VCaP (cell line): Measurements from ENCODE around the gene MTTP.

ENCODE experiments used
- H3K27ac ChIP-seq: fragments of 450-650 bp; 2 replicates; pipeline ENCODE4 v1.5.1; 2017
- TF ChIP-seq, protein P1 (sequence below): fragments of 450-650 bp; conservative IDR thresholded peaks from 2 replicates; pipeline ENCODE4 v1.5.1; 2017; ENCODE audit warnings: mild to moderate bottlenecking, moderate library complexity

The MTTP gene

GRCh38 chr4:99655308-99656081, 80.9 kb downstream of the MTTP start:
- H3K27ac ChIP-seq: no peak overlapping the region
- TF ChIP-seq, protein P1, sequence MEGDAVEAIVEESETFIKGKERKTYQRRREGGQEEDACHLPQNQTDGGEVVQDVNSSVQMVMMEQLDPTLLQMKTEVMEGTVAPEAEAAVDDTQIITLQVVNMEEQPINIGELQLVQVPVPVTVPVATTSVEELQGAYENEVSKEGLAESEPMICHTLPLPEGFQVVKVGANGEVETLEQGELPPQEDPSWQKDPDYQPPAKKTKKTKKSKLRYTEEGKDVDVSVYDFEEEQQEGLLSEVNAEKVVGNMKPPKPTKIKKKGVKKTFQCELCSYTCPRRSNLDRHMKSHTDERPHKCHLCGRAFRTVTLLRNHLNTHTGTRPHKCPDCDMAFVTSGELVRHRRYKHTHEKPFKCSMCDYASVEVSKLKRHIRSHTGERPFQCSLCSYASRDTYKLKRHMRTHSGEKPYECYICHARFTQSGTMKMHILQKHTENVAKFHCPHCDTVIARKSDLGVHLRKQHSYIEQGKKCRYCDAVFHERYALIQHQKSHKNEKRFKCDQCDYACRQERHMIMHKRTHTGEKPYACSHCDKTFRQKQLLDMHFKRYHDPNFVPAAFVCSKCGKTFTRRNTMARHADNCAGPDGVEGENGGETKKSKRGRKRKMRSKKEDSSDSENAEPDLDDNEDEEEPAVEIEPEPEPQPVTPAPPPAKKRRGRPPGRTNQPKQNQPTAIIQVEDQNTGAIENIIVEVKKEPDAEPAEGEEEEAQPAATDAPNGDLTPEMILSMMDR: no peak

DNA sequence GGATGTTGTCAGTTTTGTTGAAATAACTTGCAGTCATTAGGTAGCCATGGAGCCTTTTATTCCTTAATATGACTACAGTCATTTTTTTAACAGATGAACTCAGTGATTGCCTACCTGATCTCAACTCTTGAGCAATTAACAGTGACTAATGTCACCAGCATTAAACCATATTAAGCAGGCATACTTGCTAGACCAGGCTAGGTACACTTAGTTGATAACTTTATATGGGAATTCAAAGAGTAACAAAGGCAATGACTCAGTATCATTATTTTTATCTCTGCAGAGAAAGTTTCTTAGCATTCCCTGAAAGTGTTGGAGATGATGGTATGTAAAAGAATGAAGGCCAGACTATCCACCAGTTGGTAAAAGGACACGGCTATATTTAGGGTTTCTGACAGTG, 83.2 kb downstream of the MTTP start, which contains the start of gene C4orf54:
Gene C4orf54 (minus strand): TSS at position 31 of the 400 bp plus-strand sequence. CDS start 3,180 bp downstream, outside the sequence.
- TF ChIP-seq, protein P1: no peak

DNA sequence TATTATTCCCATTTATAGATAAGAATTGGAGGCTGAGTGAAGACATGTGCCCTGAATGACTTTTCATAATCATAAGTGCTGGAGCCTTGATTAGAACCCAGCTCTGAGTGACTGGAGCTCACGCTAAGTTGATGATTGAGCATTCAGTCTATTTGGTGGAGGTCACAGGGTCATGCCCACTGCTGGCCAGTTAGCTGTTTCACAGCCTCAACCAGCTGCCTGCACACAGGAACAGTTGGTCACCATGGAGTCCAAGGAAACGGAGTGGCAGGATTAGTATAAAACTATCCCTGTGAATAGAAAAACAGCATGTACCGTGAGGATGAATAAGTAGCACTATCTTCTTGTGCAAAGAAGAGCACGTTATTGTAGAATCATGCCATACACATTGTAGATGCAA, 84.0 kb downstream of the MTTP start:
- no peak overlapping the region for H3K27ac ChIP-seq
- TF ChIP-seq, protein P1: no peak

More for the DNA sequence above, 83.2 kb downstream of the MTTP start, which contains the start of gene C4orf54:
- no peak within 1 kb of the TSS for H3K27ac ChIP-seq

GRCh38 chr4:99661907-99662306, 87.3 kb downstream of the MTTP start:
- no peak overlapping the region for H3K27ac ChIP-seq
- TF ChIP-seq, protein P1: no peak

- no peak overlapping the region for H3K27ac ChIP-seq
- TF ChIP-seq, protein P1: no peak
Measured at GRCh38 chr4:99664716-99665115, 90.1 kb downstream of the MTTP start.

- no peak overlapping the region for H3K27ac ChIP-seq
- TF ChIP-seq, protein P1: no peak
Measured at GRCh38 chr4:99665983-99666382, 91.4 kb downstream of the MTTP start.

GRCh38 chr4:99668472-99668871, 93.8 kb downstream of the MTTP start:
- TF ChIP-seq, protein P1: no peak

More at GRCh38 chr4:99668472-99668871, 93.8 kb downstream of the MTTP start:
- H3K27ac ChIP-seq: no peak overlapping the region
